Hematopoietic multipotent progenitor cell treated with erythropoietin and hydrocortisone succinate and interleukin-3 and kit ligand, for 4 days (in vitro differentiated cells): ENCODE results near the gene MAJIN.
A peak's percentile ranks its signal among the peaks of the same experiment; 100 is the strongest.

Experiments used
- DNase-seq: peaks from one replicate; pipeline ENCODE4 v3.0.0-alpha.2; 2015

MAJIN gene

GRCh38 chr11:64909653-64910343, 62.1 kb downstream of the MAJIN start:
- no peak for DNase-seq

- no peak for DNase-seq
Observed at GRCh38 chr11:64908766-64909165, 63.1 kb downstream of the MAJIN start.

GRCh38 chr11:64906314-64906635, 65.6 kb downstream of the MAJIN start:
- no peak for DNase-seq

GRCh38 chr11:64905516-64906313, 66.2 kb downstream of the MAJIN start:
- DNase-seq: no peak

GRCh38 chr11:64903291-64903833, 68.5 kb downstream of the MAJIN start:
- DNase-seq: no peak

GRCh38 chr11:64902102-64902900, 69.6 kb downstream of the MAJIN start:
- no peak for DNase-seq

- no peak for DNase-seq
Observed at GRCh38 chr11:64900774-64901173, 71.1 kb downstream of the MAJIN start.

- DNase-seq: no peak
Observed at GRCh38 chr11:64900263-64900678, 71.6 kb downstream of the MAJIN start.

GRCh38 chr11:64898541-64898940, 73.4 kb downstream of the MAJIN start:
- no peak for DNase-seq

GRCh38 chr11:64898076-64898445, 73.8 kb downstream of the MAJIN start:
- no peak for DNase-seq

GRCh38 chr11:64897381-64898075, 74.4 kb downstream of the MAJIN start:
- no peak for DNase-seq

GRCh38 chr11:64896448-64897022, 75.4 kb downstream of the MAJIN start:
- DNase-seq: no peak

GRCh38 chr11:64894812-64895452, 77.0 kb downstream of the MAJIN start:
- no peak for DNase-seq

GRCh38 chr11:64894070-64894811, 77.7 kb downstream of the MAJIN start:
- DNase-seq: peak; percentile 94

- no peak for DNase-seq
Observed at GRCh38 chr11:64893194-64894069, 78.5 kb downstream of the MAJIN start.

GRCh38 chr11:64892838-64893193, 79.1 kb downstream of the MAJIN start:
- no peak for DNase-seq

GRCh38 chr11:64892411-64892831, 79.5 kb downstream of the MAJIN start:
- no peak for DNase-seq

GRCh38 chr11:64891880-64892279, 80.0 kb downstream of the MAJIN start:
- DNase-seq: no peak

GRCh38 chr11:64891215-64891848, 80.6 kb downstream of the MAJIN start:
- no peak for DNase-seq

- DNase-seq: no peak
Observed at GRCh38 chr11:64890522-64890939, 81.4 kb downstream of the MAJIN start.
